Measurements from ENCODE around the gene SIK3. TPM values are rescaled to one million over a fixed set of nuclear protein-coding genes. Genes with fewer than 3 reads are reported as not detected.

The SIK3 gene
- total RNA-seq, 1 donor from 2014 or later, result 40.0 TPM

GRCh38 chr11:116910378-116910777 is 187.8 kb downstream of the SIK3 start:
- intact Hi-C loops (cut with micrococcal nuclease), result no loop called here

DNA sequence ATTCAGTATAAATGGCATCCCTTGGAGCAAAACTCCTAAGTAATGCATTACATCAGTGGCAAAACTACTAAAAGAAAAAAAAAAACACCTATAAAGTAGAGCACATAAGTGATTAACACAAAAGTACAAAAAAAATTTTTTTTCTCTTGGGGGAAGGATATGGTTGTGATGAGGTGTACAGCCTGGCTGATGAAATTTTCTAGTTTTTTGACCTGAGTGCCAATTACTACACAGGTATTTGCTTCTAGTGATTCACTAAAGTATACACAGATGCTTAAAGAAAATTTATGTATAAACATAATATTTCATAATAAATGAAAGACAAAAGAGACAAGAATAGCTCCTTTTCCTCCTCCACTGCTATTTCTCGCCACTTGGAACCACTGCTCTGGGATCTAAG is 189.0 kb downstream of the SIK3 start:
- intact Hi-C loops (cut with micrococcal nuclease), result no loop called here

- intact Hi-C loops (cut with micrococcal nuclease), result no loop called here
These were observed 191.7 kb downstream of the SIK3 start for GRCh38 chr11:116906479-116906878.

GRCh38 chr11:116903090-116903489 is 195.1 kb downstream of the SIK3 start:
- intact Hi-C loops (cut with micrococcal nuclease), result no loop called here

DNA sequence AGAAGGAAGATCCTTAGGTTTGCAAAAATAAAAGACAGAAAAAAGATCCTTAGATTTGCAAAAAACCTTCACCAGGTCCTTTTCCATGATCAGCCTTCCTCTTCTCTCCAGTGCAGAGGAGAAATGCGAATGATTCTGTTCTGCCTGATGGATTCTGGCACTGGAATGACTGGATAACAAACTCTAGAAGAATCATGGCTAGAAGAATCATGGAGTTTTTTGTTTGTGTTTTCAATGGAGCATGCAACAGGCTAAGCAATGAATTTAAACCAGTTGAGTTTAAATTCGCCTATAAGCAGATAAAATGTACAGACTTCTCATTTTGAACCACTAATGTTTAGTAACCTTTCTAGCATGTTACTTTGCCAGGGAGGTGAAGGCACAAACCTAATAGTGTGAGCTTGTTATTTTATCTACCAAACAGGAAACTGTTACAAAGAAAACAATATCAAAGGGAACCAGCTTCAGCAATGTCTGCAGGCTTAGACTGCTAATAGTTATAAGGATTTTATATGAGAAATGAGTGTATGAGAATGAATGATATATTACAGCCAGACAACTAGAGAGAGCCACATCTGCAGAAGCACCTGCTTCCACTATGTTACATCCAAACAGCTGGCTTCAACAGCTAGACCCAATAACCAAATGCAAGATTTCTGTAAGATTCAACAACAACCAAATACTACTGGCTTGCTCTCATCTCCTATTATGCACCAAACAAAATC is 196.1 kb downstream of the SIK3 start:
- intact Hi-C loops (cut with micrococcal nuclease), result no loop called here

DNA sequence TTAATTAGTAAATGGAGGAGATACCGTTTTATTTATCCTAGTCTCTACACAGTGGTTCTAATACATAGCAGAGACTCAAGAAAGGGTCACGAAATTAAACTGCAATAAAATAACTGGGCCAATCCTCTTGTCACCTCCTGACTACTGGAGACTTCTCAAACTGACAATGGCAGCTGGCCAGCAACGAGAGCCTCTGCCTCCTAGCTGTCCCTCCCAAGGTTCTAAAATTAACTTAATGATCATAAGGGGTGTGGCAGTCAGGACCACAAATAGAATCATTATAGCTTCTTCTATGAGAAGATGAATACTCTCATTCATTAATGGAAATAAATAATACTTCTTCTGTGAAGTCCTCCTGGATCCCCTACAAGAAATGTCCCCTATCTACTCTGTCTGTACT is 197.0 kb downstream of the SIK3 start:
- intact Hi-C loops (cut with micrococcal nuclease), result no loop called here

DNA sequence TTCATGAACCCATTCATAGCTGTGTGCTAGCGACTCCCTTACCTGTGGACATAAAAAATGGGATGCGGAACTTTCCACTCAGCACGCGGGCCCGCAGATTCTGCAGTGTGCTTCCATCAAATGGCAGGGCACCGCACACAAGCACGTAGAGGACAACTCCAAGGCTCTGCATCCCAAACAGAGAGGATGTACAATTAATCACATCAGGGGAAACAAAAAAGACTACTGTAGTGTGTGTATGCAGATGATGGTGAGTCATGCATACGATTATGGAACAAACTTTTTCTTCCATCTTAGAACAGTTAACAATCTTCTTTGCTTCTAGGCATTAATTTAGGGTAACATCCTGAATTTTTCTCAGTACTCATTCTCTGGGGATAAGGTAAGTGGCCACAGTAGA is 202.0 kb downstream of the SIK3 start:
- intact Hi-C loops (cut with micrococcal nuclease), result no loop called here

DNA sequence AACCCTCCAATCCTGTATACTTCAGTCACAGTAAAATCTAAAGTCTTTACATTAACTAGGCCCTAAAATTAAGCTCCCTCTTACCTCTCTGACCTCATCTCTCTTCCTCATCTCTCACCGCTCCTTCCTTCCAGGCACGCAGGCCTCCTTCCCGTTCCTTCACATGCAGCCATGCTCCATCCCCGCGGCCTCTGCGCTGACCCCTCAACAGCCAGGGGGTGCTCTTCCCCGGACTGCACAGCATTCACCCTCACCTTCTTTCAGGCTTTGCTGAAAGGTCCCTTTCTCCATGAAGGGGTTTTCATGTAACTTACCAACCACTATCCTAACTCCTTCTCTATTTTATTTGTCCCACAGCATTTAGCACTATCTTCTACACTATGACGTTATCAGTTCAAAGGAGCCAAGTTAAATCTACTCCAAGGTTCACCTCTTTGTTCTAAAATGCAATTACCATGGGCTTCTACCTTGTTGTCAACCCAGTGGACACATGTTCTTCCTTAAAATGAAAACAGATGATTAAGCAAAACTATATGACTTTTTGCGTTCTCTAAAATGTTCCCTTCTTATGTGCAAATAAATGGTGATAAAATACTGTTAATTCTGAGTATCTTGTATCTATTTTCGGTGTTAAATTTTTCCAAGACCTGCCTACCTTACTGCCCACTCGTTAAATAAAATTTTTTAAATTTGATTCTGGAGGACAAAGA is 203.0 kb downstream of the SIK3 start:
- intact Hi-C loops (cut with micrococcal nuclease), result no loop called here

GRCh38 chr11:116893906-116894305 is 204.3 kb downstream of the SIK3 start:
- intact Hi-C loops (cut with micrococcal nuclease), result no loop called here

GRCh38 chr11:116893437-116893836 is 204.8 kb downstream of the SIK3 start:
- intact Hi-C loops (cut with micrococcal nuclease), result no loop called here

- intact Hi-C loops (cut with micrococcal nuclease), result no loop called here
These were observed 205.9 kb downstream of the SIK3 start for GRCh38 chr11:116892374-116892773.

DNA sequence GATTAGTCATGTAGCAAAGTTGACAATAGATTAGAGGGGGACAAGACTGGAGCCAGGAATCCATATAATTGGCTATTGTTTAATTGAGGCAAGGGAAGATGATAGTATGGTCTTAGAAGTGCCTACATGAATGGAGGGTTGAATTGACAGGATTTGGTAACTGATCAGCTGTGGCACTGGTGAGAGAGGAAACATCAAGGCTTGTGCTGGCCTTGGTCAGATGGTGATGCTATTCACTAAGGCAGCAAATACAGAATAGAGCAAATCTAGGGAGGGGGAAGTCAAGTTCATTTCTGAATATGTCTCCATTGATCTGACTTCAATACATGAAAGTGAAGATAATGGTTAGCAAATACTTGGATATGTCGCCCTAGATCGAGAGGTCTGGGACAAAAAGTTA is 206.5 kb downstream of the SIK3 start:
- intact Hi-C loops (cut with micrococcal nuclease), result no loop called here

DNA sequence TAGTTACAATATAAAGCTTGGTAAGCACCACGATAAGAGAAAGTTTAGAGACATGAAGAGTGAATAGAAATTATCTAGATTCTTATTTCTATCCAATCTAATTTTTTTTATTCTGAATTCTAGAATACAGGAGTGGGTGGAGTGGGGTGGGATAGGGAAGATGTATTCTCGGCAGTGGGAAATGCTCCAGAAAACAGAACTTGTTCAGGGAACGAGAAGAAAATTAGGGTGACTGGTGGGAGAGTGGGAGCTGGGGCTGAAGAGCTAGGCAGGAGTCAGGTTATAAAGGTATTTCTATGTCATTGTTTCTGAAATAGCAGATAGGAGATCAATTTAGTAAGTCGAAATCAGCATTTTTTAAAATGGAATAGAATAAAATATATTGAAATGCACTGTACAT is 207.6 kb downstream of the SIK3 start:
- intact Hi-C loops (cut with micrococcal nuclease), result no loop called here

- intact Hi-C loops (cut with micrococcal nuclease), result no loop called here
These were observed 208.0 kb downstream of the SIK3 start for GRCh38 chr11:116890193-116890592.

DNA sequence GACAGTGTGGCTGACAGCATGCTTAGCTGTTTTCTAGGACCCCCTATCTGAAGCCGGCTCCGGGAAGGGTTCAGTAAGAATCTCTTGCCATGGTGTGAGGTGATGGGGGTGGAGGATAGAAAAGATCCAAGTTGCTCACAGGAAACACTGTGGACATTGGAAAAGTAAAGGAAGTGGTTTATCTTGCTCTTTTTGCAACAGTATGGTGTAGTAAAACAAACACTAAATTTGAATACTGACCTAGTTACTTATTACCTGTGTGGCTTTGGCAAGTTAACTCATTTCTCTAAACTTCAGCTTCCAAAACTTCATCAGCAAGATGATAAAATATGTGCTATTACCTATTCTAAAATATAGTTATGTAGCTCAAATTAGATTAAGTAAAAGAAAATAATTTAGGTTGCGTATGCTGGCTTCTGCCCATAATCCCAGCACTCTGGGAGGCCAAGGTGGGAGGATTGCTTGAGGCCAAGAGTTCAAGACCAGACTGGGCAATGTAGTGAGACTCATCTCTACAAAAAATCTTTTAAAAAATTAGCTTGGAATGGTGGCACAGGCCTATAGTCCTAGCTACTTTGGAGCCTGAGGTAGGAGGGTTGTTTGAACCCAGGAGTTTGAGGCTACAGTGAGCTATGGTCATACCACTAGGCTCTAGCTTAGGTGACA is 209.2 kb downstream of the SIK3 start:
- intact Hi-C loops (cut with micrococcal nuclease), result no loop called here

GRCh38 chr11:116888024-116888423 is 210.2 kb downstream of the SIK3 start:
- intact Hi-C loops (cut with micrococcal nuclease), result no loop called here

DNA sequence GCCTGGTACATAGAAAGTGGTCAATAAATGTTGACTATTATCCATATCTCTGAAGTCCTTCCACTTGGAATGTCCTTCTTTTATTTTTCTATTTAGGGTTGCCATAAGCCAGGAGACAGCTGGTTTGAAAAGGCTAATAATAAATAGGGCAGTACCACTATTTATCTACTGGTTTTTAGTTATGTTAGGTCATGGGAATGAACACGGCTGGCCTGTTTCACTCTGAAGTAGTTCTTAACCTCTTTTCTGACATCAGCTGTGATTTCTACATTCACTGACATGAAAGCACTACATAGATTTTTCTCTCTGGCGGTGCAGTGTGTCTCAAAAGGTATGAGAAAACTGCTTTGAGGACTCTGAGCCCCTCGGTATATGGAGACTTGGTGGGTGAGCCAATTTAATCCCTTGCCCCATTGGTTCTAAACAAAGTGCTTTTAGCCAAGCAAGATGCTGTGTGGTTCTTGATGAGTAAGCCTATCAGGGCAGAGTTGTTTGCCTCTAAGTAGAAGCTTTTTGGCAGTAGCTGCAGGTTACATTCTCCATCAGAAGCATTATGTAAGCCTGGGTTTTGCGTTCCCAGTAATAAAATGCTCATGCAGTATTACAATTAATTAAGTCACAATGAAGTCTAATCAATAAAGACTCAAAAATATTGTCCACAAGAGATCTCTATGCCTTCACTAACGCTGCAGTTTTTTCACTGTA is 212.1 kb downstream of the SIK3 start:
- intact Hi-C loops (cut with micrococcal nuclease), result no loop called here

GRCh38 chr11:116882386-116882785 is 215.8 kb downstream of the SIK3 start:
- intact Hi-C loops (cut with micrococcal nuclease), result no loop called here

GRCh38 chr11:116881143-116881542 is 217.1 kb downstream of the SIK3 start:
- intact Hi-C loops (cut with micrococcal nuclease), result no loop called here

DNA sequence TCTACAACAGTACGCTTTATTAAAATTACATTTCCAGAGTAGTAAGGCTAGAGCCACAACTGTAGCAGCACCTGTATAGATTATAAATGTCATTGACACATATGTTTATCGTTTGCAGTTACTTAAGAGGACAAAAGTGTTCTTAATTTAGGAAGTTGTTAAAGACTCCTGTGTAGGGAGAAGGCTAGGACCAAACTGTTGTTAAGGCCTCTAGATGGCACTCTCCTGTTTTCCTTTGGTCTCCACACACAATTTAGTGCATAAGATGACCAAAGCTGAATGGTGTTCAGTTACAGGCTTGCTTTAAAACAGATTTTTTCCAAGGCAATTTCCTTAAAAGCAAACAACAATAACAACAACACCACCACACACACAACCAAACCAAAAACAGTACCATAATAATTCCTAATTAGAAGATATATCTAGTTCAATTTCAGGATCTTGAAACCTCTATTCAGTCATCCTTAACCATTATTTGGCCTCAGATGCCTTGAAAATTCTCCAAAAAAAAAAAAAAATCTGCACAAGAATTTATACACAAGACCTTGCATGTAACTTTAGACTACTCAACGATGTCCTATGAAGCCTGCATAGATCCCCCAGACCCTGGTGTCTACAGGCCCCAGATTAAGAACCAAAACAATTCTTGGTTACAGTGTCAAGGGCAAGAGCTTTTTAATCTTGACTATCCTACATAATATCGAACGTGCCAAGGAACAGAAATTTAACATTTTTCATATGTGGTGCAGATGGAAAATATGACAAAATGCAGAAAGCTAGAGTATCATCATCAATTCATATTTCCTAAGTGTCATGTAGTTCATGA is 218.2 kb downstream of the SIK3 start:
- intact Hi-C loops (cut with micrococcal nuclease), result loop anchor here (1.0 to 2.0 kb wide), 5 partner anchors 47 to 346 kb away; partner anchors contain the start of genes APOA5 and PAFAH1B2

DNA sequence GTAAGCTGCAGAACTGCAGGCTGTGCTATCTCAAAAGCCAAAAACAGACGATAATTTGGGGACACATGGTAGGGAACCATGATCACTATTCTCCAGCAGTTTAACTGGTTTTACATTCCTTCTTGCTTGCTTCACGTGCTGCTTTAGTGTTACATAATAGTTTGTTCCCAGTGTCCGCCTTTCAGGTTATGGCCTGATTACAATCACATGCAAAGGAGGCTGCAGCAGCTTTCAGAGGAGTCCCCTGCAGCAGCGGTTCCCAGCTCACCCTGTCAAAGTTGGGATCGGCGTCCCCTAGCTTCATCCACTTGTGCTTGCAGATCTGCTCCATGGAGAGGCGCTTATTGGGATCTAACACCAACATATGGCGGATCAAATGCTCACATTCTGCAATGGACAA is 221.6 kb downstream of the SIK3 start:
- intact Hi-C loops (cut with micrococcal nuclease), result no loop called here

Measured in T-helper 1 cell treated with Interleukin-12 subunit alpha and Interleukin-12 subunit beta and Interleukin-4 antibody, amounts not matched to agents 30 ng/mL and 1 ng/mL, for 36 hours (primary cell).